ENCODE measurements around the gene NRCAM.

DNA sequence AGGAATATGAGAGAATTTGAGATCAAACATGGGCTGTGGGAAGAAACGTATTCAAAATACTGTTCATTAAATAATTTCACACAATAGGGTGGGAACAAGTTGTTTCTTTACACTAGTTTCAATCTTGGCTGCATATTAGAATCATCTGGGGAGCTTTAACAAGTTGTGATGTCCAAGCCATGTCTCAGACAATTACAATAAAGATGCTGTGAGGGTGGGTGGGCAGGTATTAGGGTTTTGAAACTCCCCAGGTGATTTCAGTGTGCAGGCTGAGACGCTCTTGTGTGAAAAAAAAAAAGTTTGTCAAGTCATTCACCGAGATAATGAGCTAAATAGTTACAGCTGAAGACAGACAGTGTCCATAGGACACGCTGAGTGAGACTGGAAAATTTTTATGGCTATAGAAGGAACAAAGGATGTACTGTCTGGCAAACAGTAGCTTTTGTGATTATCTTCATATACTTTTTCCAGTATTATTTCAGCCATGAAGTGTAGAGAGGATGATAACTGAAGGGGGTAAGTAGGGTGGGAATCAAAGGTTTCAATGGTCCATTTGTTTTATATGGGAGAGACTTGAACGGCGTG, 313.5 kb downstream of the NRCAM start:
- TF ChIP-seq TBP (IDR thresholded peaks at IDR 0.05; ENCODE audit: low read depth, low read length) (no peak), CREB1 (IDR thresholded peaks at IDR 0.05) (no peak), POLR2A (IDR thresholded peaks at IDR 0.05; ENCODE audit: control extremely low read depth in 1 of 2, low read depth in 2 of 2, low read length in 2 of 2) (no peak)

All from H1 (cell line).